Measurements from ENCODE around the gene GUCD1.

GUCD1 gene

GRCh38 chr22:24591286-24591830 lies 36.4 kb upstream of the GUCD1 start:
- H3K27ac ChIP-seq, result peak overlapping the region; percentile 97

DNA sequence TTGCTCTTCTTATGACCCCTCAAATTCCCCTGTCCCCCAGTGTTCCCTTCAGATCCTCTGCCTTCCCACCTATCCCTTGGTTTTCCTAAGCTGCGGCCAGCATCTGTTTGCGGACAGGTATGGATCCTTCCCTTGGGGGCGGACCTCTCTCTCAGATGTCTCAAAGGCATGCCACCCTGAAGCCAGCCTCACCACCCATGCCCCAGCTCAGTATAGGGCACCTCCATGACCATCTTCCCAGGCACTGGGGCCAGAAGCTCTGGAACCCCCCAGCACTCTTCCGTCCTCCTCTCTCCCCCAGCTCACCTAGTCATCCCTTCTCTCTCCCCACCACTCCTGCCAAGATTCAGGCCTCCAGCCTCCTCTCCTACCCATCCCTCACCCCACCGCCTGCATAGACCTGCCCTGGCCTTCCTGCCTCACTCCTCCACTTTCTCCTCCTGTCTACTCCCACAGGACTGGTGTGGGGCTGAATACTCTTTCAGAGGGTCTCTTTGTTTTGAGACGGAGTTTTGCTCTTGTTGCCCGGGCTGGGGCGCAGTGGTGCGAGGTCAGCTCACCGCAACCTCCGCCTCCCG lies 35.7 kb upstream of the GUCD1 start:
- TF ChIP-seq, protein P1, sequence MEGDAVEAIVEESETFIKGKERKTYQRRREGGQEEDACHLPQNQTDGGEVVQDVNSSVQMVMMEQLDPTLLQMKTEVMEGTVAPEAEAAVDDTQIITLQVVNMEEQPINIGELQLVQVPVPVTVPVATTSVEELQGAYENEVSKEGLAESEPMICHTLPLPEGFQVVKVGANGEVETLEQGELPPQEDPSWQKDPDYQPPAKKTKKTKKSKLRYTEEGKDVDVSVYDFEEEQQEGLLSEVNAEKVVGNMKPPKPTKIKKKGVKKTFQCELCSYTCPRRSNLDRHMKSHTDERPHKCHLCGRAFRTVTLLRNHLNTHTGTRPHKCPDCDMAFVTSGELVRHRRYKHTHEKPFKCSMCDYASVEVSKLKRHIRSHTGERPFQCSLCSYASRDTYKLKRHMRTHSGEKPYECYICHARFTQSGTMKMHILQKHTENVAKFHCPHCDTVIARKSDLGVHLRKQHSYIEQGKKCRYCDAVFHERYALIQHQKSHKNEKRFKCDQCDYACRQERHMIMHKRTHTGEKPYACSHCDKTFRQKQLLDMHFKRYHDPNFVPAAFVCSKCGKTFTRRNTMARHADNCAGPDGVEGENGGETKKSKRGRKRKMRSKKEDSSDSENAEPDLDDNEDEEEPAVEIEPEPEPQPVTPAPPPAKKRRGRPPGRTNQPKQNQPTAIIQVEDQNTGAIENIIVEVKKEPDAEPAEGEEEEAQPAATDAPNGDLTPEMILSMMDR (conservative IDR thresholded peaks at IDR 0.05), result no peak
- TF ChIP-seq ZFX (IDR thresholded peaks at IDR 0.05), result no peak
- H3K27ac ChIP-seq, result no peak overlapping the region

More at GRCh38 chr22:24591286-24591830, 36.4 kb upstream of the GUCD1 start:
- TF ChIP-seq, protein P1 (conservative IDR thresholded peaks at IDR 0.05), result no peak
- no peak for TF ChIP-seq ZFX (IDR thresholded peaks at IDR 0.05)

DNA sequence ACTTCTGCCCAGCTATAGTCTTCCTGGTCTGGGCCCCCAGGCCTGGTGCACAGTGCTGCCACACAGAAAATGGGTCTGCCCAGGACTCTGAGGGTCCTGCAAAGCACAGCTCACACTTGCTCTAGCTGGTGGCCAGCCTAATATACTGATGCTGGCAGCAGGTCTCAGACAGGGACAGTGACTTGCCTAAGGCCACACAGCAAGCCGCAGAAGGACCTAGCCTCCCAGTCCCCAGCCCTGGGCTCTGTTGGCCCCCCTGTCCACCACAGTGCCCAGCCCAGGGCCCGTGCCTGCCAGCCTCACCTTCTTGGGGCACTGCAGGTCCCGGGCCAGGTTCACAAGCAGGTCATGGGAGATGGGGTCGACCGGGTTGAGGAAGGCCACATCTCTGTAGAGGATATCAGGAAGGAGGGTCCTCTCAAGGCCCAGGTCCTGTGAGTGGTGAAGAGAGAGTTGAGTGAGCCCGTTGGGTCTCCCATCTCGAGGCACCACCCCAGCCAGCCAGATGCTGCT lies 34.6 kb upstream of the GUCD1 start:
- TF ChIP-seq, protein P1 (conservative IDR thresholded peaks at IDR 0.05), result no peak
- no peak for TF ChIP-seq ZFX (IDR thresholded peaks at IDR 0.05)
- H3K27ac ChIP-seq, result no peak overlapping the region

GRCh38 chr22:24588757-24589481 lies 34.0 kb upstream of the GUCD1 start:
- TF ChIP-seq, protein P1 (conservative IDR thresholded peaks at IDR 0.05), result no peak
- no peak for TF ChIP-seq ZFX (IDR thresholded peaks at IDR 0.05)
- no peak overlapping the region for H3K27ac ChIP-seq

GRCh38 chr22:24588381-24588756 lies 33.4 kb upstream of the GUCD1 start:
- no peak overlapping the region for H3K27ac ChIP-seq
- TF ChIP-seq, protein P1 (conservative IDR thresholded peaks at IDR 0.05), result no peak
- no peak for TF ChIP-seq ZFX (IDR thresholded peaks at IDR 0.05)

GRCh38 chr22:24587948-24588347 lies 33.0 kb upstream of the GUCD1 start:
- no peak overlapping the region for H3K27ac ChIP-seq
- TF ChIP-seq, protein P1 (conservative IDR thresholded peaks at IDR 0.05), result no peak
- no peak for TF ChIP-seq ZFX (IDR thresholded peaks at IDR 0.05)

- H3K27ac ChIP-seq, result no peak overlapping the region
- TF ChIP-seq, protein P1 (conservative IDR thresholded peaks at IDR 0.05), result no peak
- no peak for TF ChIP-seq ZFX (IDR thresholded peaks at IDR 0.05)
Observed at GRCh38 chr22:24587251-24587650, 32.3 kb upstream of the GUCD1 start.

Measured in C4-2B (cell line).